GM12801 (cell line): ENCODE measurements around the gene MYOZ2.

Experiments
- TF ChIP-seq, protein P1 (sequence below): IDR thresholded peaks from one replicate; pipeline ENCODE4 v1.5.1; 2011; ENCODE audit warnings: control low read depth; ENCODE audit not compliant: insufficient read length; ENCODE audit errors: extremely low read depth

The MYOZ2 gene

DNA sequence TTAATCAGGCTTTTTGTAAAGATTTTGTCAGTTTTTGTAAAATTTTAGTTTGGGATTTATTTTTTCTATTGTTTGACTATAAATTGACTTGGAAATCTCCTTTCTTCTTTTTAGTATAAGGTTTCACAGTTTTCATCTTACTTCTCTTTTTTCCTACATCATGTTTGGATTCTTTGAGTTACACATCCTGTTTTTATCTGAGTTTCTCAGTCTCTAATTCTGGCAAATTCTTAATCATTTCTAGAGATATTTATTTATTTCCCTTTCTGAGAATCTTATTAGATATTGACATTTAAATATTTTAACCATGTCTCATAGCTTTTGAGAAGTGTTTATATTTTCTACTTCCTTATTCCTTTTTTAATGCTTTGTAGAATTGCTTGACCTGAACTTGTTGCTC is 97.6 kb downstream of the MYOZ2 start:
- TF ChIP-seq, protein P1, sequence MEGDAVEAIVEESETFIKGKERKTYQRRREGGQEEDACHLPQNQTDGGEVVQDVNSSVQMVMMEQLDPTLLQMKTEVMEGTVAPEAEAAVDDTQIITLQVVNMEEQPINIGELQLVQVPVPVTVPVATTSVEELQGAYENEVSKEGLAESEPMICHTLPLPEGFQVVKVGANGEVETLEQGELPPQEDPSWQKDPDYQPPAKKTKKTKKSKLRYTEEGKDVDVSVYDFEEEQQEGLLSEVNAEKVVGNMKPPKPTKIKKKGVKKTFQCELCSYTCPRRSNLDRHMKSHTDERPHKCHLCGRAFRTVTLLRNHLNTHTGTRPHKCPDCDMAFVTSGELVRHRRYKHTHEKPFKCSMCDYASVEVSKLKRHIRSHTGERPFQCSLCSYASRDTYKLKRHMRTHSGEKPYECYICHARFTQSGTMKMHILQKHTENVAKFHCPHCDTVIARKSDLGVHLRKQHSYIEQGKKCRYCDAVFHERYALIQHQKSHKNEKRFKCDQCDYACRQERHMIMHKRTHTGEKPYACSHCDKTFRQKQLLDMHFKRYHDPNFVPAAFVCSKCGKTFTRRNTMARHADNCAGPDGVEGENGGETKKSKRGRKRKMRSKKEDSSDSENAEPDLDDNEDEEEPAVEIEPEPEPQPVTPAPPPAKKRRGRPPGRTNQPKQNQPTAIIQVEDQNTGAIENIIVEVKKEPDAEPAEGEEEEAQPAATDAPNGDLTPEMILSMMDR, result no peak

DNA sequence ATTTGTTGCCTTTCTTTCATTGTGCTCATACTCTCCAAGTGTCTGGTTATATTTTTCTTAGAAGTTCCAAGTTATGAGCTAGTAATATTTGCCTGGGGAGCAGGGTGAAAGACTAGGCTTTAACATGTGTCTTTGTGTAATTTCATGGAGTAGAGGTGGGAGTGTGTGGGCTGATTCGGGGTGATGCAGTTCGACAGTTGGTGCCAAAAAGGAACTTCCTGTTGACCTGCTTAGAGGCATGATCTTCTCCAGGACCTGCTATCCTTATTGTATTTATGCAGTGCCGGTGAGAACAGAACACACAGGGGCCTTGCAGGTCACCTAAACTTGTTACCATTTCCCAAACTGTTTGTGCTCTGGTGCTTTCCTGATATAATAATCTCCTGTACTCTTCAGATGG is 98.1 kb downstream of the MYOZ2 start:
- TF ChIP-seq, protein P1, result no peak

- TF ChIP-seq, protein P1, result no peak
Measured at GRCh38 chr4:119237201-119237600, 101.6 kb downstream of the MYOZ2 start.
